WERI-Rb-1 (cell line): ENCODE data around the gene PRPF39.

Source experiments
- DNase-seq: peaks from one replicate; pipeline ENCODE4 v3.0.0-alpha.2; 2020
- H3K27ac ChIP-seq: fragments of 250-450 bp; sonication (Bioruptor Pico); 2 replicates; pipeline ENCODE4 v1.5.1; 2020; ENCODE audit warnings: mild to moderate bottlenecking, moderate library complexity
- H3K27me3 ChIP-seq: fragments of 250-450 bp; sonication (Bioruptor Pico); 2 replicates; pipeline ENCODE4 v1.5.1; 2021; ENCODE audit warnings: mild to moderate bottlenecking, low read depth, moderate library complexity; ENCODE audit not compliant: insufficient read depth, severe bottlenecking
- H3K36me3 ChIP-seq: fragments of 250-450 bp; sonication (Bioruptor Pico); 2 replicates; pipeline ENCODE4 v1.5.1; 2020; ENCODE audit warnings: mild to moderate bottlenecking, moderate library complexity
- H3K4me3 ChIP-seq: 2 replicates; pipeline ENCODE4 v1.5.1; 2011; ENCODE audit warnings: low read depth, mild to moderate bottlenecking, control low read depth, low read length
- H3K9me3 ChIP-seq: fragments of 250-450 bp; sonication (Bioruptor Pico); 2 replicates; pipeline ENCODE4 v1.5.1; 2021; ENCODE audit warnings: mild to moderate bottlenecking, moderate library complexity; ENCODE audit not compliant: severe bottlenecking
- TF ChIP-seq, protein P1 (sequence below): IDR thresholded peaks from 2 replicates; pipeline ENCODE4 v1.5.1; 2011; ENCODE audit warnings: low read depth, mild to moderate bottlenecking, control low read depth, inconsistent platforms, low read length

The PRPF39 gene

DNA sequence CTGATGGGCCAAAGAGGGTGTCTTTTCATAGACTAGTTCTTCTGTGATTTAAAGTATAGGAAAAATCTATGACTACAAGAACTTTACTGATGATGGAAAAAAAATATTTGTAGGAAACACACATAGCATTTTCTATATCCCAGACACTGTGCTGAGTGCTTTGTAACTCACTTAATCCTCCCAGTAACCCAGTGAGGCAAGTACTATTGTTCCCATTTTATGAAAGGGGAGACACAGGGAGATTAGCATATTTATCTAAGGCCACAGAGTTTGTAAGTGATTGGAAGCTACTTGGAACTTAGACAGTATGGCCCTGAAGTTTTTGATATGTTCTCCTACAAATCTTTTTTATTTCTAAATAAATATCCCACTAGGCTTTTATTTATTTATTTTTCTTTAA is 19.9 kb downstream of the PRPF39 start:
- no peak overlapping the region for H3K27ac ChIP-seq
- H3K36me3 ChIP-seq: peaks cover 59% of the 10 kb centered on the region
- H3K27me3 ChIP-seq: no peaks in the 10 kb centered on the region
- H3K4me3 ChIP-seq: no peak overlapping the region
- no peaks in the 10 kb centered on the region for H3K9me3 ChIP-seq
- no peak for DNase-seq
- TF ChIP-seq, protein P1, sequence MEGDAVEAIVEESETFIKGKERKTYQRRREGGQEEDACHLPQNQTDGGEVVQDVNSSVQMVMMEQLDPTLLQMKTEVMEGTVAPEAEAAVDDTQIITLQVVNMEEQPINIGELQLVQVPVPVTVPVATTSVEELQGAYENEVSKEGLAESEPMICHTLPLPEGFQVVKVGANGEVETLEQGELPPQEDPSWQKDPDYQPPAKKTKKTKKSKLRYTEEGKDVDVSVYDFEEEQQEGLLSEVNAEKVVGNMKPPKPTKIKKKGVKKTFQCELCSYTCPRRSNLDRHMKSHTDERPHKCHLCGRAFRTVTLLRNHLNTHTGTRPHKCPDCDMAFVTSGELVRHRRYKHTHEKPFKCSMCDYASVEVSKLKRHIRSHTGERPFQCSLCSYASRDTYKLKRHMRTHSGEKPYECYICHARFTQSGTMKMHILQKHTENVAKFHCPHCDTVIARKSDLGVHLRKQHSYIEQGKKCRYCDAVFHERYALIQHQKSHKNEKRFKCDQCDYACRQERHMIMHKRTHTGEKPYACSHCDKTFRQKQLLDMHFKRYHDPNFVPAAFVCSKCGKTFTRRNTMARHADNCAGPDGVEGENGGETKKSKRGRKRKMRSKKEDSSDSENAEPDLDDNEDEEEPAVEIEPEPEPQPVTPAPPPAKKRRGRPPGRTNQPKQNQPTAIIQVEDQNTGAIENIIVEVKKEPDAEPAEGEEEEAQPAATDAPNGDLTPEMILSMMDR: no peak

DNA sequence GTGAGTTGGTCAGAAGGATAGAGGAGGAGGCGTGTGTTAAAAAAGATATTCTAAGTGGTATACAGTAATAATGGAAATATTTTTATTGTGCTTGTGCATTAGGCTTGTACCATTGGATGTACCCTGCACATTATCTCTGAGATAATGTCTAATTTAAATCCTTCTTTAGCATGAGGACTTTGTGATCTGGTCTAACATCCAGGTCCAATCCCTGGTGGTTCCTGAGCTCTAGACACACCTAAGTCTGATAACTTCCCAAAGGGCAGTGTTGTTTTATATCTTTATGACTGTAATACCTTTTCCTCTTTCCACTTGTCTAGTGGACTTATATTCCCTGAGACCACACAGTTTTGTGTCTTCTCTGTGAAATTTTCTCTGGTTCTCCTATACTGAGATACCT is 20.6 kb downstream of the PRPF39 start:
- Histone ChIP-seq H3K9me3 (no peaks in the 10 kb centered on the region), H3K27me3 (no peaks in the 10 kb centered on the region), H3K4me3 (no peak overlapping the region), H3K36me3 (peaks cover 57% of the 10 kb centered on the region), H3K27ac (no peak overlapping the region)
- DNase-seq: no peak
- TF ChIP-seq, protein P1: no peak

DNA sequence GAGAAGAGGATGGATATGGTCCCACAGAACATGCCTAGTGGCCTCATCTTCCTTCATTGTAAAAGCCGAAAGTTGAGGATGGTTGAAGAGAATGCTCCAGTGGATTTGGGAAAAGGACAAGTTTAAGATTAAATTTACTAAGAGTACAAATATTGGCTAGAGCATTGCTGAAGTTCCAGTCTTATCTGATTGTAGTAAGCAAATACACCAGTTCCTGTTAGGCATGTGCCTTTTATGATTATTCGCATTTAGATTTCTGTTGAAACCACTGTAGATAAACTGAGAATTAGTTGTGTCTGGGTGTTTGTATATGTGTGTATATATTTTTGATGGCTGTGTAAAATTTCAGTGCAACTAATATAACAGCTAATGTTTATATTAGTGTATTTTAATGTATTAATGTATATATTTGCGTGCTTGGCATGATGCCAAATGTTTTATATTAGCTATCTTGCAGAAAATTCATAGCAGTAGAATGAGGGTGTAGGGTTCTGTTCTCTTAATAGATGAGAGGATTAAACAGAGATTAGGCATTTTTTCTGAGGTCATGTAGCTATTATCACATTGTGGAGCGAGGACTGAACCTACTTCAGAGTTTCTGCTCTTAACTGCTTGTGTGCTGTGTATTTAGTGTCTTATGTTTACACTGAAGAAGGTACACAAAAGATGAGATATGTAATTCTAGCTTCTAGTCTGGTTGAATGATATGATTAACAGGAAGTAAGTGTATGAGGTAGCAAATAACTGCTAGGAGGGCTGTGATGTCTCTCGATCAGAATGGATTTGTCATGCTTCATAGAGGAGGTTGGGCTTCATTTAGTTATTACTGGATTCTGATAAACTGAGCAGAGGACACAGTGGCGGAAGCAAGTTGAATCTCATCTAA is 29.2 kb downstream of the PRPF39 start:
- Histone ChIP-seq H3K4me3 (no peak overlapping the region), H3K27me3 (no peaks in the 10 kb centered on the region), H3K27ac (no peak overlapping the region), H3K36me3 (peaks cover 85% of the 10 kb centered on the region), H3K9me3 (no peaks in the 10 kb centered on the region)
- TF ChIP-seq, protein P1: no peak
- DNase-seq: no peak

DNA sequence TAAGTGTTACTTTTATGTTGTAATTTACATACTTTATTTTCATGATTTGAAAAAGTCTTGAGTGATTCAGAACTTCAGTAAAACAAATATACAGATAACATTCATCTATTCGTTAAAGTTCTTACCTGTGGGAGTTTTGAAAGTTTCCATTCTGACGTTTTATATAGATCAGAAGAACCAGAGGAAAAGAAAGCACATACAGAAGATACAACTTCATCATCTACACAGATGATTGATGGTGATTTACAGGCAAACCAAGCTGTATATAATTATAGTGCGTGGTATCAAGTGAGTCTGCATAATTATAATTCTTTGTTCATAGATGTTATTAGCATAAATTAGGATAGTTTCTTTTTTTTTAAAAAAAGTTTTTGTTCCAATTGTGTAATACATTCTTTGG is 30.4 kb downstream of the PRPF39 start:
- H3K9me3 ChIP-seq: no peaks in the 10 kb centered on the region
- no peak for DNase-seq
- H3K27ac ChIP-seq: no peak overlapping the region
- TF ChIP-seq, protein P1: no peak
- peaks cover 89% of the 10 kb centered on the region for H3K36me3 ChIP-seq
- H3K4me3 ChIP-seq: no peak overlapping the region
- H3K27me3 ChIP-seq: no peaks in the 10 kb centered on the region

DNA sequence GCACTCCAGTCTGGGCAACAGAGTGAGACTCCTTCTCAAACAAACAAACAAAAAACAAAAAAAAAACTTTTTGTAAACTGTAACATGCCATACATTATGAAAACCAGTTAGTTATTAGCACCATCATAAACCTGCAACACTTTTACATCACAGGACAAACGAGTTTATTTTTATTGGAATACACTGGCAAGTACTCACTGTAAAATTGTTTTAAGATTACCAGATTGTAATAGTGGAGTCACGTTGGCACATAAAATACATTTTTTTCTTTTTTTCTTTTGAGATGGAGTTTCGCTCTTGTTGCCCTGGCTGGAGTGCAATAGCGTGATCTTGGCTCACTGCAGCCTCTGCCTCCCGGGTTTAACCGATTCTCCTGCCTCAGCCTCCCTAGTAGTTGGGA is 34.7 kb downstream of the PRPF39 start:
- TF ChIP-seq, protein P1: no peak
- Histone ChIP-seq H3K9me3 (no peaks in the 10 kb centered on the region), H3K27ac (no peak overlapping the region), H3K27me3 (no peaks in the 10 kb centered on the region), H3K4me3 (no peak overlapping the region), H3K36me3 (peaks cover 93% of the 10 kb centered on the region)
- no peak for DNase-seq
